HepG2 (cell line): ENCODE results near the gene PKLR. TPM values are rescaled to one million over a fixed set of nuclear protein-coding genes. Genes with fewer than 3 reads are reported as not detected.

Experiments used
- ATAC-seq: fragments of 200-7000 bp; cut with Tn5 transposase; 3 replicates; pipeline ENCODE4 v1.9.1; 2020; ENCODE audit warnings: mild to moderate bottlenecking, moderate library complexity
- BruUV-seq: library from RNA; stranded (reverse); fragments of 400-500 nt; replicated peaks from 2 replicates; lab custom pipeline; 2021; lab: Mats Ljungman, UMichigan
- CTCF ChIA-PET: fragments of 300-600 bp; formaldehyde crosslinking; extraction: SDS; loops from one replicate; lab custom pipeline; 2021; ENCODE audit warnings: low total read pairs, inconsistent platforms, low intra/inter-chr PET ratio; lab: Yijun Ruan, JAX
- POLR2A ChIA-PET: fragments of 350-600 bp; sonication (Branson Sonifier 250); formaldehyde crosslinking; loops from one replicate; lab custom pipeline; 2020; ENCODE audit warnings: antibody characterized with exemption, inconsistent platforms; lab: Yijun Ruan, JAX
- DNase-seq: peaks from one replicate; pipeline ENCODE4 v3.0.0-alpha.2; 2015; ENCODE audit warnings: low spot score
- FAIRE-seq: peaks from 3 replicates; lab custom pipeline; 2011; peaks lifted over from hg19 to GRCh38; lab: Jason Lieb, UNC
- H2AFZ ChIP-seq: one replicate; pipeline ENCODE4 v1.6.1; 2011; ENCODE audit warnings: low read length, inconsistent platforms
- H3K27ac ChIP-seq: fragments of 300-600 bp; 3 replicates; pipeline ENCODE4 v1.8.0; 2011; ENCODE audit warnings: mixed run types, mild to moderate bottlenecking, mixed read lengths, low read length, inconsistent platforms; ENCODE audit not compliant: insufficient read depth; ENCODE audit errors: extremely low read length
- H3K27me3 ChIP-seq, 2 experiments: fragments of 200-600 bp in 1 of 2; 2 replicates in 1 of 2; 3 replicates in 1 of 2; pipeline versions ENCODE4 v1.6.0 to v1.8.0; 2011; ENCODE audit warnings: low read length in 2 of 2, mild to moderate bottlenecking in 2 of 2, moderate library complexity in 2 of 2, inconsistent platforms in 1 of 2; ENCODE audit not compliant: insufficient read depth in 2 of 2, control insufficient read depth in 1 of 2
- H3K36me3 ChIP-seq, 2 experiments: fragments of 200-600 bp in 1 of 2; replicated peaks in 1 of 2; 2 replicates in 1 of 2; 3 replicates in 1 of 2; pipeline versions ENCODE4 v1.5.1 to v1.8.0; 2011; ENCODE audit warnings: low read length in 2 of 2, inconsistent platforms in 1 of 2; ENCODE audit not compliant: insufficient read depth in 2 of 2, control insufficient read depth in 1 of 2
- H3K4me1 ChIP-seq: 2 replicates; pipeline ENCODE4 v1.5.1; 2012; ENCODE audit warnings: low read length, inconsistent platforms; ENCODE audit not compliant: insufficient read depth
- H3K4me2 ChIP-seq: 2 replicates; pipeline ENCODE4 v1.6.0; 2011; ENCODE audit warnings: low read depth, low read length, inconsistent platforms
- H3K4me3 ChIP-seq, 3 experiments: fragments of 200-600 bp in 1 of 3; sonication (generic), shearing (Covaris generic) in 1 of 3; replicated peaks in 1 of 3; 2 replicates each; pipeline ENCODE4 v1.5.1; 2011 to 2016; ENCODE audit warnings: low read length in 3 of 3, inconsistent platforms in 2 of 3, low read depth in 2 of 3, mild to moderate bottlenecking in 2 of 3, control low read depth in 1 of 3, mixed read lengths in 1 of 3; ENCODE audit not compliant: insufficient read depth in 1 of 3
- H3K79me2 ChIP-seq: one replicate; pipeline ENCODE4 v1.6.1; 2011; ENCODE audit warnings: low read length, inconsistent platforms; ENCODE audit not compliant: insufficient read depth
- H3K9ac ChIP-seq: 2 replicates; pipeline ENCODE4 v1.6.0; 2011; ENCODE audit warnings: mild to moderate bottlenecking, low read depth, low read length, inconsistent platforms; ENCODE audit not compliant: insufficient read depth
- H3K9me3 ChIP-seq: 2 replicates; pipeline ENCODE4 v1.5.1; 2012; ENCODE audit warnings: mild to moderate bottlenecking, low read length
- H4K20me1 ChIP-seq: 2 replicates; pipeline ENCODE4 v1.6.0; 2011; ENCODE audit warnings: inconsistent platforms, mild to moderate bottlenecking, low read length, moderate library complexity; ENCODE audit not compliant: insufficient read depth
- IRF9 ChIP-seq: sonication (generic); formaldehyde crosslinking; IDR thresholded peaks from 2 replicates; pipeline ENCODE4 v1.8.0; 2022; ENCODE audit warnings: missing genetic modification reagents, mild to moderate bottlenecking, borderline replicate concordance
- PAXIP1 ChIP-seq: sonication (generic); formaldehyde crosslinking; conservative IDR thresholded peaks from 2 replicates; pipeline ENCODE4 v1.4.0; 2020; ENCODE audit warnings: mild to moderate bottlenecking, missing genetic modification reagents, moderate library complexity
- PLSCR1 ChIP-seq: sonication (generic); formaldehyde crosslinking; IDR thresholded peaks from 2 replicates; pipeline ENCODE4 v1.5.0; 2020; ENCODE audit warnings: missing genetic modification reagents, mild to moderate bottlenecking, borderline replicate concordance
- TGIF2 ChIP-seq: IDR thresholded peaks from 2 replicates; pipeline ENCODE4 v1.6.1; 2016; ENCODE audit warnings: control low read depth, missing compliant biosample characterization
- XBP1 ChIP-seq: sonication (generic); formaldehyde crosslinking; IDR thresholded peaks from 2 replicates; pipeline ENCODE4 v1.5.0; 2020; ENCODE audit warnings: missing genetic modification reagents
- ZBTB38 ChIP-seq: sonication (generic); formaldehyde crosslinking; IDR thresholded peaks from 2 replicates; pipeline ENCODE4 v1.5.1; 2020; ENCODE audit warnings: mild to moderate bottlenecking, missing genetic modification reagents
- ZNF687 ChIP-seq: sonication (generic); formaldehyde crosslinking; IDR thresholded peaks from 2 replicates; pipeline ENCODE4 v1.5.1; 2020; ENCODE audit warnings: mild to moderate bottlenecking, missing genetic modification reagents, moderate library complexity
- ZUFSP ChIP-seq: sonication (generic); formaldehyde crosslinking; IDR thresholded peaks from 2 replicates; pipeline ENCODE4 v1.9.0; 2021; ENCODE audit warnings: missing genetic modification reagents, mild to moderate bottlenecking, borderline replicate concordance
- whole genome bisulfite sequencing: methylation state at CpG from one replicate; pipeline ENCODE4 v1.1.6; 2017; ENCODE audit warnings: low lambda C conversion rate; 5-methylcytosine and 5-hydroxymethylcytosine counted together
- in situ Hi-C: cut with HindIII; loops from 2 replicates; pipeline ENCODE4 v1.10.0; 2017; ENCODE audit warnings: low pct_unique_long_range_greater_than_20kb; ENCODE audit not compliant: extremely low pct_ligation_motif_present
- intact Hi-C: fragments of 100-400 bp; cut with micrococcal nuclease; formaldehyde crosslinking; loops from one replicate; pipeline ENCODE4 v1.10.0; 2022; ENCODE audit not compliant: unreplicated experiment
- polyA plus RNA-seq, 8 experiments: library from polyadenylated mRNA; depleted of rRNA in 3 of 8; stranded (reverse) in 7 of 8; unstranded in 1 of 8; fragments of >200 nt; fragmentation: Illumina TruSeq in 4 of 8; extraction: Trizol in 4 of 8; gene quantifications; 2 replicates each; pipeline versions ENCODE4 v1.2.1 to v1.2.3, GENCODE V29; 2011 to 2016; ENCODE audit warnings: low read depth in 4 of 8, missing spikeins in 1 of 8, mixed read lengths in 1 of 8; ENCODE audit not compliant: insufficient read depth in 1 of 8
- total RNA-seq, 5 experiments: library from RNA; depleted of rRNA; stranded (reverse); fragments of >200 nt; fragmentation: Illumina TruSeq; extraction: Trizol; gene quantifications; 2 replicates each; pipeline ENCODE4 v1.2.3, GENCODE V29; 2016; ENCODE audit warnings: low read depth in 1 of 5

Gene PKLR
- total and polyA plus RNA-seq, 2 of the 13 experiments (the other 11 are each of a cell fraction or from before 2014, with no cell fraction given), result 10.3 to 29.3 TPM

- peak; percentile 88 for TF ChIP-seq ZNF687 (CRISPR knock-in tag)
These were observed 4.7 kb upstream of the PKLR start (continued) for GRCh38 chr1:155305881-155306391.

- H3K4me1 ChIP-seq, result peaks cover 78% of the 10 kb centered on the region
- BruUV-seq, result no TSS peak
- ATAC-seq (peak; percentile 21), FAIRE-seq (peak; percentile 61), DNase-seq (peak; percentile 65)
- no peaks in the 10 kb centered on the region for H3K36me3 ChIP-seq
- no peaks in the 10 kb centered on the region; the same call in 1 of the 2 replicates for H4K20me1 ChIP-seq
- H3K9me3 ChIP-seq, result no peaks in the 10 kb centered on the region
- peak overlapping the region; percentile 66 for H3K27ac ChIP-seq
- in situ Hi-C loops, result loop anchor here (10.0 kb wide), 1 partner anchor 50 kb away; the partner anchor contains the start of gene ENTREP3
- H2AFZ ChIP-seq, result no peak overlapping the region
- no peaks in the 10 kb centered on the region; a peak in 1 of 5 replicates for H3K27me3 ChIP-seq
- CTCF ChIA-PET, result no interaction called here
- 2% methylated on average over 11 of the region's 11 CpGs for whole genome bisulfite sequencing
- H3K9ac ChIP-seq, result peak overlapping the region; percentile 70
- peak overlapping the region; percentile 61 to 78 (median 69); a peak in 5 of 6 replicates for H3K4me3 ChIP-seq
- H3K79me2 ChIP-seq, result peaks cover 23% of the 10 kb centered on the region
- H3K4me2 ChIP-seq, result peak overlapping the region; percentile 81
- intact Hi-C loops, result loop anchor here (10.0 kb wide), 1 partner anchor 100 kb away; the partner anchor contains the start of genes MTX1 and THBS3
- POLR2A ChIA-PET, result interaction anchor here (1.1 to 5.5 kb wide), 8 partner anchors 19 to 54 kb away, joined by 3 to 51 read pairs (median 7); partner anchors contain the start of genes CLK2, ENTREP3, HCN3 and SCAMP3
- peak; percentile 51; the same call in 1 of the 2 replicates for TF ChIP-seq PAXIP1 (CRISPR knock-in tag)
- no peak for TF ChIP-seq PLSCR1 (CRISPR knock-in tag)
- TF ChIP-seq ZUFSP (CRISPR knock-in tag), result no peak
- TF ChIP-seq IRF9 (CRISPR knock-in tag), result 0 out of 2 replicates have a peak, but pooled peaks have one; percentile 50
- peak; percentile 79; the same call in 1 of the 2 replicates for TF ChIP-seq TGIF2 (CRISPR knock-in tag)
- TF ChIP-seq ZBTB38, result 0 out of 2 replicates have a peak, but pooled peaks have one; percentile 20
- no peak for TF ChIP-seq XBP1 (CRISPR knock-in tag)
These were observed 3.4 kb upstream of the PKLR start for GRCh38 chr1:155304558-155305063.
